ENCODE results near the gene TMEM8B. TPM values are rescaled to one million over a fixed set of nuclear protein-coding genes. Genes with fewer than 3 reads are reported as not detected.

The TMEM8B gene
- total RNA-seq, 1 experiment from 2014 or later = 2.9 TPM

- Histone ChIP-seq H3K9me3 (ENCODE audit: low read length) (no peaks in the 10 kb centered on the region), H4K20me1 (ENCODE audit: insufficient read depth, low read depth, low read length) (no peaks in the 10 kb centered on the region), H3K4me2 (ENCODE audit: low read depth, low read length, poor library complexity, severe bottlenecking) (no peak overlapping the region), H3K9ac (ENCODE audit: low read length) (no peak overlapping the region), H2AFZ (ENCODE audit: low read length) (no peak overlapping the region), H3K9me2 (replicated peaks; ENCODE audit: insufficient read depth, low read length) (no peaks in the 10 kb centered on the region), H3K4me3 (ENCODE audit: low read length) (no peak overlapping the region), H3K27ac (ENCODE audit: low read length) (no peak overlapping the region), H3K4me1 (ENCODE audit: low read length) (peaks cover 6% of the 10 kb centered on the region), H3K79me2 (ENCODE audit: low read length) (no peaks in the 10 kb centered on the region), H3K36me3 (ENCODE audit: insufficient read depth, low read length) (no peaks in the 10 kb centered on the region), H3K27me3 (ENCODE audit: low read length) (no peaks in the 10 kb centered on the region)
- no peak for DNase-seq
Observed at GRCh38 chr9:35839926-35840325, 10.9 kb downstream of the TMEM8B start.

GRCh38 chr9:35840881-35841644 is 12.0 kb downstream of the TMEM8B start:
- Histone ChIP-seq H3K4me2 (ENCODE audit: low read depth, low read length, poor library complexity, severe bottlenecking) (no peak overlapping the region), H3K4me1 (ENCODE audit: low read length) (peaks cover 15% of the 10 kb centered on the region), H3K27ac (ENCODE audit: low read length) (no peak overlapping the region)

GRCh38 chr9:35841645-35841900 is 12.5 kb downstream of the TMEM8B start:
- H3K9me2 ChIP-seq (replicated peaks; ENCODE audit: insufficient read depth, low read length) = no peaks in the 10 kb centered on the region
- H3K9me3 ChIP-seq (ENCODE audit: low read length) = no peaks in the 10 kb centered on the region
- no peaks in the 10 kb centered on the region for H4K20me1 ChIP-seq (ENCODE audit: insufficient read depth, low read depth, low read length)
- H3K27ac ChIP-seq (ENCODE audit: low read length) = no peak overlapping the region
- H2AFZ ChIP-seq (ENCODE audit: low read length) = no peak overlapping the region
- H3K27me3 ChIP-seq (ENCODE audit: low read length) = no peaks in the 10 kb centered on the region
- H3K4me2 ChIP-seq (ENCODE audit: low read depth, low read length, poor library complexity, severe bottlenecking) = no peak overlapping the region
- peaks cover 15% of the 10 kb centered on the region for H3K4me1 ChIP-seq (ENCODE audit: low read length)
- no peak overlapping the region for H3K9ac ChIP-seq (ENCODE audit: low read length)
- no peaks in the 10 kb centered on the region for H3K79me2 ChIP-seq (ENCODE audit: low read length)
- no peak for DNase-seq
- no peaks in the 10 kb centered on the region for H3K36me3 ChIP-seq (ENCODE audit: insufficient read depth, low read length)
- H3K4me3 ChIP-seq (ENCODE audit: low read length) = no peak overlapping the region

More at GRCh38 chr9:35840881-35841644, 12.0 kb downstream of the TMEM8B start:
- Histone ChIP-seq H3K27me3 (ENCODE audit: low read length) (no peaks in the 10 kb centered on the region), H4K20me1 (ENCODE audit: insufficient read depth, low read depth, low read length) (no peaks in the 10 kb centered on the region), H3K9me2 (replicated peaks; ENCODE audit: insufficient read depth, low read length) (no peaks in the 10 kb centered on the region), H3K79me2 (ENCODE audit: low read length) (no peaks in the 10 kb centered on the region), H3K9ac (ENCODE audit: low read length) (no peak overlapping the region), H3K9me3 (ENCODE audit: low read length) (no peaks in the 10 kb centered on the region), H3K4me3 (ENCODE audit: low read length) (no peak overlapping the region), H3K36me3 (ENCODE audit: insufficient read depth, low read length) (no peaks in the 10 kb centered on the region), H2AFZ (ENCODE audit: low read length) (no peak overlapping the region)
- no peak for DNase-seq

- Histone ChIP-seq H3K9me3 (ENCODE audit: low read length) (no peaks in the 10 kb centered on the region), H3K27me3 (ENCODE audit: low read length) (no peaks in the 10 kb centered on the region), H3K4me3 (ENCODE audit: low read length) (no peak overlapping the region), H3K36me3 (ENCODE audit: insufficient read depth, low read length) (no peaks in the 10 kb centered on the region), H3K9me2 (replicated peaks; ENCODE audit: insufficient read depth, low read length) (no peaks in the 10 kb centered on the region), H3K9ac (ENCODE audit: low read length) (no peak overlapping the region), H3K4me1 (ENCODE audit: low read length) (peaks cover 15% of the 10 kb centered on the region), H3K27ac (ENCODE audit: low read length) (no peak overlapping the region), H2AFZ (ENCODE audit: low read length) (no peak overlapping the region), H4K20me1 (ENCODE audit: insufficient read depth, low read depth, low read length) (no peaks in the 10 kb centered on the region), H3K79me2 (ENCODE audit: low read length) (no peaks in the 10 kb centered on the region), H3K4me2 (ENCODE audit: low read depth, low read length, poor library complexity, severe bottlenecking) (no peak overlapping the region)
- DNase-seq = no peak
Observed at GRCh38 chr9:35842020-35842745, 13.2 kb downstream of the TMEM8B start.

GRCh38 chr9:35842795-35843194 is 13.8 kb downstream of the TMEM8B start:
- no peaks in the 10 kb centered on the region for H3K9me2 ChIP-seq (replicated peaks; ENCODE audit: insufficient read depth, low read length)
- H3K4me3 ChIP-seq (ENCODE audit: low read length) = no peak overlapping the region
- no peak overlapping the region for H3K4me2 ChIP-seq (ENCODE audit: low read depth, low read length, poor library complexity, severe bottlenecking)
- H3K36me3 ChIP-seq (ENCODE audit: insufficient read depth, low read length) = no peaks in the 10 kb centered on the region
- no peaks in the 10 kb centered on the region for H4K20me1 ChIP-seq (ENCODE audit: insufficient read depth, low read depth, low read length)
- H3K79me2 ChIP-seq (ENCODE audit: low read length) = no peaks in the 10 kb centered on the region
- peaks cover 16% of the 10 kb centered on the region for H3K4me1 ChIP-seq (ENCODE audit: low read length)
- H3K9ac ChIP-seq (ENCODE audit: low read length) = no peak overlapping the region
- H2AFZ ChIP-seq (ENCODE audit: low read length) = no peak overlapping the region
- DNase-seq = no peak
- H3K9me3 ChIP-seq (ENCODE audit: low read length) = no peaks in the 10 kb centered on the region
- H3K27ac ChIP-seq (ENCODE audit: low read length) = no peak overlapping the region
- no peaks in the 10 kb centered on the region for H3K27me3 ChIP-seq (ENCODE audit: low read length)

GRCh38 chr9:35844628-35845270 is 15.7 kb downstream of the TMEM8B start:
- peaks cover 22% of the 10 kb centered on the region for H3K4me1 ChIP-seq (ENCODE audit: low read length)
- DNase-seq = peak; percentile 72

GRCh38 chr9:35845824-35846771 is 17.1 kb downstream of the TMEM8B start:
- H3K27ac ChIP-seq (ENCODE audit: low read length) = no peak overlapping the region
- no peak for DNase-seq
- no peak overlapping the region for H3K9ac ChIP-seq (ENCODE audit: low read length)
- H3K27me3 ChIP-seq (ENCODE audit: low read length) = no peaks in the 10 kb centered on the region
- no peaks in the 10 kb centered on the region for H3K36me3 ChIP-seq (ENCODE audit: insufficient read depth, low read length)
- H2AFZ ChIP-seq (ENCODE audit: low read length) = no peak overlapping the region
- H3K4me2 ChIP-seq (ENCODE audit: low read depth, low read length, poor library complexity, severe bottlenecking) = no peak overlapping the region
- no peaks in the 10 kb centered on the region for H3K9me2 ChIP-seq (replicated peaks; ENCODE audit: insufficient read depth, low read length)
- H3K79me2 ChIP-seq (ENCODE audit: low read length) = no peaks in the 10 kb centered on the region
- H3K4me3 ChIP-seq (ENCODE audit: low read length) = no peak overlapping the region
- H4K20me1 ChIP-seq (ENCODE audit: insufficient read depth, low read depth, low read length) = no peaks in the 10 kb centered on the region
- peaks cover 22% of the 10 kb centered on the region for H3K4me1 ChIP-seq (ENCODE audit: low read length)
- no peaks in the 10 kb centered on the region for H3K9me3 ChIP-seq (ENCODE audit: low read length)

More at GRCh38 chr9:35844628-35845270, 15.7 kb downstream of the TMEM8B start:
- Histone ChIP-seq H3K4me2 (ENCODE audit: low read depth, low read length, poor library complexity, severe bottlenecking) (peak overlapping the region; percentile 2), H3K9ac (ENCODE audit: low read length) (no peak overlapping the region), H3K36me3 (ENCODE audit: insufficient read depth, low read length) (no peaks in the 10 kb centered on the region), H3K27ac (ENCODE audit: low read length) (no peak overlapping the region), H4K20me1 (ENCODE audit: insufficient read depth, low read depth, low read length) (no peaks in the 10 kb centered on the region), H3K79me2 (ENCODE audit: low read length) (no peaks in the 10 kb centered on the region), H3K9me3 (ENCODE audit: low read length) (no peaks in the 10 kb centered on the region), H3K27me3 (ENCODE audit: low read length) (no peaks in the 10 kb centered on the region), H3K4me3 (ENCODE audit: low read length) (no peak overlapping the region), H2AFZ (ENCODE audit: low read length) (no peak overlapping the region), H3K9me2 (replicated peaks; ENCODE audit: insufficient read depth, low read length) (no peaks in the 10 kb centered on the region)

All from Karpas-422 (cell line).